Progenitor cell of endocrine pancreas (in vitro differentiated cells): ENCODE measurements around the gene RFX2. TPM values are rescaled to one million over a fixed set of nuclear protein-coding genes. Genes with fewer than 3 reads are reported as not detected.
A peak's percentile ranks its signal among the peaks of the same experiment; 100 is the strongest.
"Not testable (repeated sequence)": the region's sequence is repeated elsewhere in the genome, so short reads cannot be mapped to it uniquely, and the experiment has no call there.

Experiments
- DNase-seq: peaks from one replicate; pipeline ENCODE4 v3.0.0; 2021; ENCODE audit warnings: low spot score; ENCODE audit not compliant: unreplicated experiment
- H3K27ac Mint-ChIP-seq: 2 replicates; pipeline ENCODE4 v1.8.0; 2021; ENCODE audit warnings: mild to moderate bottlenecking, moderate library complexity, mixed read lengths
- H3K27me3 Mint-ChIP-seq: 2 replicates; pipeline ENCODE4 v1.8.0; 2021; ENCODE audit warnings: mixed read lengths
- H3K36me3 Mint-ChIP-seq: 2 replicates; pipeline ENCODE4 v1.8.0; 2022; ENCODE audit warnings: mixed read lengths; ENCODE audit not compliant: insufficient read depth
- H3K4me1 Mint-ChIP-seq: 2 replicates; pipeline ENCODE4 v1.8.0; 2021; ENCODE audit warnings: low read depth, mixed read lengths
- H3K4me3 Mint-ChIP-seq: 2 replicates; pipeline ENCODE4 v1.8.0; 2021; ENCODE audit warnings: low read depth, mild to moderate bottlenecking, moderate library complexity, mixed read lengths
- H3K9me3 Mint-ChIP-seq: 2 replicates; pipeline ENCODE4 v1.8.0; 2021; ENCODE audit warnings: low read depth, mixed read lengths
- CTCF ChIP-seq: fragments of 200-600 bp; sonication (generic); IDR thresholded peaks from one replicate; pipeline ENCODE4 v1.5.0; 2021; ENCODE audit warnings: antibody characterized with exemption, mild to moderate bottlenecking; ENCODE audit not compliant: unreplicated experiment
- total RNA-seq: library from RNA; stranded (reverse); gene quantifications from 2 replicates; pipeline ENCODE4 v1.2.1, GENCODE V29; 2021

The RFX2 gene
- total RNA-seq, 1 donor from 2014 or later, result 24.2 TPM

- Mint-ChIP-seq H3K4me1 (peaks cover 51% of the 10 kb centered on the region), H3K27ac (peak overlapping the region; percentile 51), H3K36me3 (no peaks in the 10 kb centered on the region), H3K9me3 (no peaks in the 10 kb centered on the region), H3K4me3 (no peak overlapping the region), H3K27me3 (no peaks in the 10 kb centered on the region)
- DNase-seq, result no peak
- no peak for TF ChIP-seq CTCF
Measured at GRCh38 chr19:5966215-5966614, 144.1 kb downstream of the RFX2 start.

GRCh38 chr19:5964816-5965565, 145.3 kb downstream of the RFX2 start:
- H3K27me3 Mint-ChIP-seq, result no peaks in the 10 kb centered on the region
- H3K27ac Mint-ChIP-seq, result no peak overlapping the region
- no peaks in the 10 kb centered on the region for H3K36me3 Mint-ChIP-seq
- TF ChIP-seq CTCF, result no peak
- no peaks in the 10 kb centered on the region for H3K9me3 Mint-ChIP-seq
- peaks cover 62% of the 10 kb centered on the region for H3K4me1 Mint-ChIP-seq
- no peak for DNase-seq
- no peak overlapping the region for H3K4me3 Mint-ChIP-seq

- Mint-ChIP-seq H3K4me3 (no peak overlapping the region), H3K9me3 (no peaks in the 10 kb centered on the region), H3K36me3 (no peaks in the 10 kb centered on the region), H3K4me1 (peaks cover 68% of the 10 kb centered on the region), H3K27ac (peak overlapping the region; percentile 94), H3K27me3 (no peaks in the 10 kb centered on the region)
- TF ChIP-seq CTCF, result no peak
- no peak for DNase-seq
Measured at GRCh38 chr19:5963855-5964254, 146.4 kb downstream of the RFX2 start.

- not testable (repeated sequence) for H3K36me3 Mint-ChIP-seq, DNase-seq, H3K9me3 Mint-ChIP-seq, H3K27me3 Mint-ChIP-seq, H3K4me3 Mint-ChIP-seq
- peaks cover 63% of the 10 kb centered on the region for H3K4me1 Mint-ChIP-seq
- H3K27ac Mint-ChIP-seq, result peak overlapping the region; percentile 94
Measured at GRCh38 chr19:5963259-5963658, 147.0 kb downstream of the RFX2 start.

- H3K27me3 Mint-ChIP-seq, result no peaks in the 10 kb centered on the region
- H3K27ac Mint-ChIP-seq, result peak overlapping the region; percentile 94
- peak overlapping the region; percentile 29 for H3K4me3 Mint-ChIP-seq
- H3K4me1 Mint-ChIP-seq, result peaks cover 66% of the 10 kb centered on the region
- DNase-seq, result peak; percentile 27
- no peak for TF ChIP-seq CTCF
- no peaks in the 10 kb centered on the region for H3K36me3 Mint-ChIP-seq
- no peaks in the 10 kb centered on the region for H3K9me3 Mint-ChIP-seq
Measured at GRCh38 chr19:5961969-5962945, 148.0 kb downstream of the RFX2 start.

GRCh38 chr19:5961641-5961968, 148.7 kb downstream of the RFX2 start:
- Mint-ChIP-seq H3K27ac (peak overlapping the region; percentile 94), H3K4me3 (peak overlapping the region; percentile 29), H3K4me1 (peaks cover 66% of the 10 kb centered on the region)
- not testable (repeated sequence) for H3K9me3 Mint-ChIP-seq, H3K27me3 Mint-ChIP-seq, H3K36me3 Mint-ChIP-seq, DNase-seq
